Measurements from ENCODE around the gene GPR61. TPM values are rescaled to one million over a fixed set of nuclear protein-coding genes. Genes with fewer than 3 reads are reported as not detected.

Gene GPR61, protein sequence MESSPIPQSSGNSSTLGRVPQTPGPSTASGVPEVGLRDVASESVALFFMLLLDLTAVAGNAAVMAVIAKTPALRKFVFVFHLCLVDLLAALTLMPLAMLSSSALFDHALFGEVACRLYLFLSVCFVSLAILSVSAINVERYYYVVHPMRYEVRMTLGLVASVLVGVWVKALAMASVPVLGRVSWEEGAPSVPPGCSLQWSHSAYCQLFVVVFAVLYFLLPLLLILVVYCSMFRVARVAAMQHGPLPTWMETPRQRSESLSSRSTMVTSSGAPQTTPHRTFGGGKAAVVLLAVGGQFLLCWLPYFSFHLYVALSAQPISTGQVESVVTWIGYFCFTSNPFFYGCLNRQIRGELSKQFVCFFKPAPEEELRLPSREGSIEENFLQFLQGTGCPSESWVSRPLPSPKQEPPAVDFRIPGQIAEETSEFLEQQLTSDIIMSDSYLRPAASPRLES
- not detected in 2 replicates for total RNA-seq
- long read RNA-seq, result 0 reads

DNA sequence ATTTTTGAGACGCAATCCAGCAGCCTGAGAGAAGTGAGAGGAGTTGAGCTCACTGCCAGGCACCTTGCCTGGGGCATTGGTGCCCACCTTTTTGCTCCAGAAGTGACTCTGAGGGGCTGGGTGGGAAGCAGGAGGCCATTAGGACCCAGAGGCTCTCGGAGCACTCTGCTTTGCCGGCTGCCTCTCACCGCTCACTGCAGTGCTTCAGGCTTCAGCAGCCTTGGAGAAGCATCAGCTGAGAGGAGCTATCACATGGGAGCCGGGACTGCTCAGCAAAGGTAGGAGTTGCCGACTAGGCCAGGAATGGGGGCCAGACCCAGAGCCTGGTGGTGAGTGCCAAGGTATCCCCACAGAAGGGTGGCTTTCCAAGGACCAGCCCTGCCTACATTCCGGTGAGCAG lies at the start of gene GPR61:
TSS of gene GPR61 (plus strand) at position 197 of the 400 bp plus-strand sequence. CDS start 3,151 bp downstream, outside the sequence.
- Mint-ChIP-seq H3K4me1 (no peaks in the 10 kb centered on the region), H3K27me3 (ENCODE audit: low read depth) (peaks cover 7% of the 10 kb centered on the region), H3K27ac (ENCODE audit: unreplicated experiment) (no peak within 1 kb of the TSS), H3K36me3 (ENCODE audit: low read depth) (no peaks in the 10 kb centered on the region), H3K4me3 (no peak within 1 kb of the TSS), H3K9me3 (no peaks in the 10 kb centered on the region)
- TF ChIP-seq, protein P1, sequence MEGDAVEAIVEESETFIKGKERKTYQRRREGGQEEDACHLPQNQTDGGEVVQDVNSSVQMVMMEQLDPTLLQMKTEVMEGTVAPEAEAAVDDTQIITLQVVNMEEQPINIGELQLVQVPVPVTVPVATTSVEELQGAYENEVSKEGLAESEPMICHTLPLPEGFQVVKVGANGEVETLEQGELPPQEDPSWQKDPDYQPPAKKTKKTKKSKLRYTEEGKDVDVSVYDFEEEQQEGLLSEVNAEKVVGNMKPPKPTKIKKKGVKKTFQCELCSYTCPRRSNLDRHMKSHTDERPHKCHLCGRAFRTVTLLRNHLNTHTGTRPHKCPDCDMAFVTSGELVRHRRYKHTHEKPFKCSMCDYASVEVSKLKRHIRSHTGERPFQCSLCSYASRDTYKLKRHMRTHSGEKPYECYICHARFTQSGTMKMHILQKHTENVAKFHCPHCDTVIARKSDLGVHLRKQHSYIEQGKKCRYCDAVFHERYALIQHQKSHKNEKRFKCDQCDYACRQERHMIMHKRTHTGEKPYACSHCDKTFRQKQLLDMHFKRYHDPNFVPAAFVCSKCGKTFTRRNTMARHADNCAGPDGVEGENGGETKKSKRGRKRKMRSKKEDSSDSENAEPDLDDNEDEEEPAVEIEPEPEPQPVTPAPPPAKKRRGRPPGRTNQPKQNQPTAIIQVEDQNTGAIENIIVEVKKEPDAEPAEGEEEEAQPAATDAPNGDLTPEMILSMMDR (conservative IDR thresholded peaks at IDR 0.05), result no peak
- no peak for DNase-seq (ENCODE audit: low read depth, low spot score)

DNA sequence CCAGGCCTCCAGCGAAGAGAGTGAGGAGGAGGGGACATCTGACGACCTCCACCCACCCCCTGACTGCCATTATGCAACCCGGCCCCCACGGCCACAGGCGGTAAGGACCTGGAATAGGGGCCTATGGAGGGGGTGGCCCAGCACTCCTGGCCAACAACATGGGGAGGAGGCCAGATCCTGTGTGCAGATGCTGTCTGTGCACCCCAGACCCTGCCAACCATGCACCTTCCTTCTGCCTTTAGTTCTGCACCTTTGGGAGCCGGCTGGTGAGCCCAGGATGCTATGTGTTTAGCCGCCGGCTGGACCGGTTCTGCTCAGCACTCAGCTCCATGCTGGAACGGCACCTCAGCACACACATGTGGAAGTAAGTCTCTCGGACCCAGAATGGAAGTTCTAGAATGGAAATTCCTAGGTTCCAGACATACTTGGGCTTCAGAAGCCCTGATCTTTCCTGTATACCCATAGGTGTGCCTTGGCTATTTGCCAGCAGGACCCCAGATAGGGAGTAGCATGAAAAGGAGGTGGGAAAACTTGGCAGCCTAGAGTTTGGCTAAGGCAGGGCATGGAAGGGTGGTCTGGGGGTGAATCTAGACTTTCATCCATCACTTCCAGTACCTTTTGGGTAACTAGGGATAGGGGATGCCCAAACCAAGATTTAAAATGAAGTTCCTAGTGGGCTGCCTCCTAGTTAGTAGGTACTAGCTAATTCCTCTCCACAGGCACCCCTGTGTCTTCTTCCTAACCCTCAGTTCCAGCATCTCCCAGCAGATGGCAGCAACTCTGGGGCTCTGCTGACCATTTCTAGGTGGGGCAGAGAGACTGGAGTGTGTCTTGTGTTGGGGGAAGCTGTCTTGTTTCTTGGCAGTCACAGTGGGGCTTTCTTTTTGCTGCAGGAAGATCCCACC lies 49.4 kb upstream of the GPR61 start:
- peak; percentile 73 for DNase-seq (ENCODE audit: low read depth, low spot score)
- no peaks in the 10 kb centered on the region for H3K9me3 Mint-ChIP-seq
- peaks cover 4% of the 10 kb centered on the region for H3K36me3 Mint-ChIP-seq (ENCODE audit: low read depth)
- H3K4me1 Mint-ChIP-seq, result peaks cover 3% of the 10 kb centered on the region
- no peaks in the 10 kb centered on the region for H3K27me3 Mint-ChIP-seq (ENCODE audit: low read depth)
- no peak overlapping the region for H3K27ac Mint-ChIP-seq (ENCODE audit: unreplicated experiment)
- H3K4me3 Mint-ChIP-seq, result peak overlapping the region; percentile 81
- TF ChIP-seq, protein P1 (conservative IDR thresholded peaks at IDR 0.05), result peak; percentile 81

DNA sequence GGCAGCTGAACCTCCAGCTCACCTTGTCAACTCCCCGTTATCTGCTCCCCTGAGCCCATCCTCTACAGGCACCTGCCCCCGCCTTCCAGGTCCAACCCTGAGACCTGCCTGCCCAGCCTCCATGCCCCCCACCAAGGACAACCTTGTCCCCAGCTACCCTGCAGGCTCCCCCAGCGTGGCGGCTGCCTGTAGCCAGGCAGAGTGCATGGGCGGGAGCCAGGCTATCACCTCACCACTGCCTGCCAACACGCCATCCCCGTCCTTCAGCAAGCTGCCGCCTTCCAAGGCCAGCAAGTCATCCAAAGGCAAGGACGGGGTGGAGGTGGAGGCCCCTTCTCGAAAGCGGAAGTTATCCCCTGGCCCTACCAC lies 48.8 kb upstream of the GPR61 start:
- Mint-ChIP-seq H3K4me1 (no peaks in the 10 kb centered on the region), H3K27me3 (ENCODE audit: low read depth) (no peaks in the 10 kb centered on the region)
- TF ChIP-seq, protein P1 (conservative IDR thresholded peaks at IDR 0.05), result no peak

DNA sequence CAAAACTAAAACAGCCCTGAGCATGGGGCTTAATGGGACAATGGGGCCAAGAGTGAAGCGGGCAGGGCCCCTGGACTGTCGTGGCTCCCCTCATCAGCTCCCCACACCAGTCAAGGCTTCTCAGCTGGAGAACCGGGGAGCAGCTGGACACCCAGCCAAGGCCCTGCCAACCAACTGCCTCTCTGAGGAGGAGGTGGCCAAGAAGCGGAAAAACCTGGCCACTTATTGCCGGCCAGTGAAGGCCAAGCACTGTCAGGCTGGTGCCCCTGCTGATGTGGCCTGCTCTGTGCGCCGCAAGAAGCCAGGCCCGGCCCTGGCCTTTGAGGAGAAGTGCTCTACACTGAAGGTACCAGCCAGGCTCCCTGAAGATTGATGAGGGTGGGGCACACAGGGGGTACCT lies 48.3 kb upstream of the GPR61 start:
- no peaks in the 10 kb centered on the region for H3K27me3 Mint-ChIP-seq (ENCODE audit: low read depth)
- no peaks in the 10 kb centered on the region for H3K9me3 Mint-ChIP-seq
- H3K4me1 Mint-ChIP-seq, result no peaks in the 10 kb centered on the region
- H3K36me3 Mint-ChIP-seq (ENCODE audit: low read depth), result peaks cover 5% of the 10 kb centered on the region
- DNase-seq (ENCODE audit: low read depth, low spot score), result no peak
- no peak overlapping the region for H3K27ac Mint-ChIP-seq (ENCODE audit: unreplicated experiment)
- H3K4me3 Mint-ChIP-seq, result peak overlapping the region; percentile 34
- TF ChIP-seq, protein P1 (conservative IDR thresholded peaks at IDR 0.05), result no peak

More for the DNA sequence above, 48.8 kb upstream of the GPR61 start:
- DNase-seq (ENCODE audit: low read depth, low spot score), result no peak
- Mint-ChIP-seq H3K9me3 (no peaks in the 10 kb centered on the region), H3K4me3 (peak overlapping the region; percentile 81), H3K36me3 (ENCODE audit: low read depth) (peaks cover 4% of the 10 kb centered on the region), H3K27ac (ENCODE audit: unreplicated experiment) (no peak overlapping the region)

DNA sequence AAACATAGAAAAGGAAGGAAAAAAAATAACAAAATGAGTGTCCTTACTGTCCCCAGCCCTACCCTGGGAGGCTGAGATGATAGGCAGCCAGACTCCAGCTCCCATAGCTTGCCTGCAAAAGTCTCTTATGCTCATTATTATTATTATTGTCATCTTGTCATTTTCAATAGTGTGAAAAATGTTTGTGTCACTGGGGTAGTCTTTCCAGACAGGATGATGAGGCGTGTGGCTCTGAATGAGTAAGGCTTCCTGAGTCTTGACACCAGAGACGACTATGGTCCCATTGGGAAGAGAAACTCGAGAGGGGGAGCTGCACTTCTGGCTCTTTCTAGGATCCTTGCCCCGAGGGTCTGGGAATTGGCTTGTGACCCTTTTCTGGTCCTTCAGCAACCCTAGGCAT lies 46.9 kb upstream of the GPR61 start:
- Mint-ChIP-seq H3K4me3 (peak overlapping the region; percentile 43), H3K9me3 (no peaks in the 10 kb centered on the region), H3K36me3 (ENCODE audit: low read depth) (peaks cover 3% of the 10 kb centered on the region), H3K27ac (ENCODE audit: unreplicated experiment) (no peak overlapping the region), H3K4me1 (peaks cover 4% of the 10 kb centered on the region), H3K27me3 (ENCODE audit: low read depth) (no peaks in the 10 kb centered on the region)
- TF ChIP-seq, protein P1 (conservative IDR thresholded peaks at IDR 0.05), result no peak
- DNase-seq (ENCODE audit: low read depth, low spot score), result no peak
